Mesenteric fat pad (tissue), 1 donor: ENCODE data around the gene KEL. TPM values are rescaled to one million over a fixed set of nuclear protein-coding genes. Genes with fewer than 3 reads are reported as not detected.
"Not testable (repeated sequence)": the region's sequence is repeated elsewhere in the genome, so short reads cannot be mapped to it uniquely, and the experiment has no call there.

Experiments
- DNase-seq: peaks from one replicate; pipeline ENCODE4 v3.0.0-alpha.2; 2020; ENCODE audit warnings: low spot score
- long read RNA-seq: library from polyadenylated mRNA; unstranded; transcript quantifications from one replicate; pipeline ENCODE4 v2.0.0, GENCODE V29; 2020
- total RNA-seq: library from RNA; stranded (reverse); fragmentation: NEBNext Ultra II Directional; extraction: Animal tissue kit (Norgen Biotek cat#: 25700); gene quantifications from one replicate; pipeline ENCODE4 v1.2.1, GENCODE V29; 2021
- donor health status: DM: yes; HTN: yes; CAD: no.

The KEL gene, protein sequence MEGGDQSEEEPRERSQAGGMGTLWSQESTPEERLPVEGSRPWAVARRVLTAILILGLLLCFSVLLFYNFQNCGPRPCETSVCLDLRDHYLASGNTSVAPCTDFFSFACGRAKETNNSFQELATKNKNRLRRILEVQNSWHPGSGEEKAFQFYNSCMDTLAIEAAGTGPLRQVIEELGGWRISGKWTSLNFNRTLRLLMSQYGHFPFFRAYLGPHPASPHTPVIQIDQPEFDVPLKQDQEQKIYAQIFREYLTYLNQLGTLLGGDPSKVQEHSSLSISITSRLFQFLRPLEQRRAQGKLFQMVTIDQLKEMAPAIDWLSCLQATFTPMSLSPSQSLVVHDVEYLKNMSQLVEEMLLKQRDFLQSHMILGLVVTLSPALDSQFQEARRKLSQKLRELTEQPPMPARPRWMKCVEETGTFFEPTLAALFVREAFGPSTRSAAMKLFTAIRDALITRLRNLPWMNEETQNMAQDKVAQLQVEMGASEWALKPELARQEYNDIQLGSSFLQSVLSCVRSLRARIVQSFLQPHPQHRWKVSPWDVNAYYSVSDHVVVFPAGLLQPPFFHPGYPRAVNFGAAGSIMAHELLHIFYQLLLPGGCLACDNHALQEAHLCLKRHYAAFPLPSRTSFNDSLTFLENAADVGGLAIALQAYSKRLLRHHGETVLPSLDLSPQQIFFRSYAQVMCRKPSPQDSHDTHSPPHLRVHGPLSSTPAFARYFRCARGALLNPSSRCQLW
- total RNA-seq = not detected
- long read RNA-seq = 0 reads

DNA sequence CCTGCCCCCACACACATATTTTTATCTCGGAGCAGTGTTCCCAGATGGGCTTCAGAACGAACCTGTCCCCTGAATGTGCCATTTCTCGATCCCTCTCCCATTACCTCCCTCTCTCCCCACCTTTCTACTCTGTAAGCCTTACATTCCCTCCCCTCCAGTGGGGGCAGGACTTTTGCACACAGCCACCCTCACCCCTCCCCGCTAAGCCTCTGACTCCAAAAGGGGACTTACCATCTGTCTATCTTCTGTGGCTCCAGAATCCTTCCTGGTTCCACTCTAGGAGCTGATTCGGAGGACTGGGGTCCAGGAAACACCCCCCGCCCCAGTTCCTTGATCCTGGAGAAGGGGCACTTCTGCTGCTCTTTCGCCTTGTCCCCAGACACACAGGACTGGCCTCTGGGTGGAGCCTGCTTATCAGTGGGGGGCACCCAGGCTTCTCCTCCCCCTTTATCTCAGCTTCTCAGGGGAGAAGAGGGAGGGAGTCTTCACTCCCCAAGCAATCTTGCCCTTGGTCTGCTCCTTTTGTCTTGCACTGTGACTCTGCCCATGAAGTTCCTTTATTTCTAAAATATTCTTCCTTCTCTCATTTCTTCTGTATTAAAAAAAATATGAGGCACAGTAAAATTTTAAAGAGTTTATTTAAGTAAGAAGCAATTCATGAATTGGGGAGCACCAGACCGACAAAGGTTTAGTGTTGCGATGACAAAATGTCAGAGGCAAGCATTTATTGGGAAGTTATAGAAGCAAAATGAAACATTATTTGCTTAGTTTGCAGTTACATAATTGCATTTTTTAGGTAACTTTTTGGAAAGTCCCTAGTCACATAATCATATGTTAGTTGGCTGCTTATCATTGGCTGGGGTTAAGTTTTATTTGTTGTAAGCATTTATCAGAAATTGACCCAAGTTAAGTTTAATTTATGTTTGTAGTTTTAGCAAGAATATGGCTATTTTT lies at the start of gene KEL:
Gene KEL (minus strand): TSS at position 391 of the 954 bp plus-strand sequence. CDS start 157 bp downstream, at position 234.
- no peak for DNase-seq

DNA sequence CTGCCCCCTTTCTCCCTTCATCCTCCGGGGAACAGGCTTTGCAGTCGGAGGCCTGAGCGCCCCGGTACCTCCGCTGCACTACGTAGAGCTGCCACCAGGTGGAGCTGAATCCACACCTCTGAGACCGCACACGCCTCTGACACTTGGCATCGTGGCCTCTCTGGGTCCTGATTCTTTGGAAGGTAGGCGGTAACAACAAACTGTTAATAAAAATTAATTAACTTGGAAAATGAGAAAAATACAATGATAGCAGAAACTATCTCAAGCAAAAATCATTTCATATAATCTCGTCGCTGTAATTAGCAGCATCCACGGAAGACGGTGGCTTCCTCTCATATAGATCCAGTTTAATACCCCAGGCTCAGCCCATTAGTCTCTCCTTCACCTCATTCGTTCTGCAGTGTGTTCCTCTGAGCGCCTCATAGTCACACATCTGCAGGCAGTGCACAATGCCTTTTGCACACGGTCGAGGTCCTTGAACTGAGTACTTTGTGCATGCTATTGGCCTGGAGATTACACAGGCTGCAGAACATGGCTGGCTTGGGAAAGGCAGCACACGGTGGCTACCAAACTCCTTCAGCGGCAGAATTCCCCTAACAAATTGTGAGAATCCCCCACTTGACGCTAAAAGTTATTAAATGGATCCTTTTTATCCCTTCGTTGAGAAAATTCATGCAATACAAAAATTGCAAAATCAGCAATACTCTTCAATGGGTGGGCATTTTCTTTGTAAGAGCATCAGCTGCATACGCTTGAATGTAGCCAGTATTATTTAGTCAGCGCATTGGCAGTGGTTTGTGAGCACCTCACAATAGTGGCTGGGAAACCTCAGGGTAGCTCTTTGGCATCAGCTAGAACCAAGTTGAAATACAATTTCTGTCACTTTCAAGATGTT lies 46.1 kb upstream of the KEL start:
- DNase-seq = no peak

DNA sequence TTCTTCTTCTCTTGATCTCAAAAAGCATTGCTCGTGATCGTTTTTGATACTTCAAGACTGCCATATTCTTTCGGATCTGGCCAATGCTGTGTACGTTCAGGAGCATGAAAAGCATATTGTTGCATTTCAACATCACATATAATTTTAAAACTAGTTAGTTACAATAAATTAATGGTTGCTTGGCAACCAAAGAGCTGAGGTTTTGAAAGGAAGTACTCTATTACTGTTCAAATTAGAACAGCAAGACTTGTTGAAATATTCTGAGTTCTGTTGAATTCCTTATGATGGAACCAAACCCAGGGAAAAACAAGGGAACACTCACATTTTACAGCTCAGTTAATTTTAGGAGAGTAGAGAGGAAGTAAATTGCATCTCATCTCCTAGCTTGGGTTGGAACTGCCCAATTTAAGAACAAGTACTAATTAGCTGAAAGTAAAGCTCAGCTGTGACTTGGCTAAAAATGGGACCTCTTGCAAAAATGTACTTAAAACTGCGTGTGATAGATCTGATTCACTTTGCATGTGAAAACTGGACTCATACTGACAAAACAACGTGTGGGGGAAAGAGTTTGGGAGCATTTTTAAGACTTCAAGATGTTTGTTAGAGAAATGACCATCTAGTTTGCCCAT lies 43.6 kb upstream of the KEL start:
- no peak for DNase-seq

DNA sequence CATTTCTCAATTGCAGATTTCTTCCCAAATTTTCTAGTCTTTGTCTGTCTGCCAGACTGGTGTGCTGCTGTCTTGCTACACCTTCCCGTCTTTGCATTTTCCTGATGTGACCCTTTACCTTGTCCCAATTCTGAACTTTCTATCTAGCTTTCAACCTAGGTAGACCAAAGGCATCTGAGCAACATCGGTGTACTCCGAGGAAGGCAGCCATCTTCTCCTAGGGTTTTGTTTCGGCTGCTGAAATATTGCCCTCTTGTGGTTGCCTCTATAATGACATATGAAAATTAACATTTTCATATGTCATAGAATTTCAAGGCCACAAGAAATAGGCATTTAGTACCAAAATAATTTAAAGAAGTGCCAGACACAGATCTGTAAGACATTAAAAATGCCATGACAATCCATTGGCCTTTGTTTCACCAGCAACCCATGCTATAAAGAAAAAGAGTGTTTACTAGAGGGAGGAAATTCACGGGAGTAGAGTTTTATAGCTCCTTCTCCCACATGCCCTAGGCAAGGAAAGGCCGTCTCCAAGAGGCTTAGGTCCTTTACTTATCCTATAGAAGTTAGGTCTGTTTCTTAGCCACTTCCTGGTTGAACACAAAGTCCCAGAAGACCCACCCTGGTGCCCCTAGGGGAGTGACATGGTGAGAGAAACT lies 41.4 kb upstream of the KEL start:
- DNase-seq = no peak

DNA sequence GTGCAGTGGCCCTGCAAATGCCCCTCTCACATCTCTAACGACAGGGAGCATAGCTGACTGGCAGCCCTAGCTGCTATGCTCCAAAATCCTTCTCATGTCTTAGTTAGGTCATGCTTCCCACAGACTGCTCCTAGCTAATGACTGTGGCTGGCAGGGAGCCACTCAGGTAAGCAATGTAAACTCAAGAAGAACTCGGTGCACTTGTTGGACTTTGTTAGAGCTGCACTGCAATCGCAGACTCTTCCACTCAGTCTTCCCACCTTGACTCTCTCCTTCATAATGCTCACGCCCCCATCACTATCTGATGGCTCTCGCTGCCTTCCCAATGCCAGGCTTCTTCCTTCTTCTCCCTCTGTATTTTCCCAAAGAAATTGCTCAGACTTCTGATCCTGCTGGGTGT lies 40.7 kb upstream of the KEL start:
- DNase-seq = no peak

DNA sequence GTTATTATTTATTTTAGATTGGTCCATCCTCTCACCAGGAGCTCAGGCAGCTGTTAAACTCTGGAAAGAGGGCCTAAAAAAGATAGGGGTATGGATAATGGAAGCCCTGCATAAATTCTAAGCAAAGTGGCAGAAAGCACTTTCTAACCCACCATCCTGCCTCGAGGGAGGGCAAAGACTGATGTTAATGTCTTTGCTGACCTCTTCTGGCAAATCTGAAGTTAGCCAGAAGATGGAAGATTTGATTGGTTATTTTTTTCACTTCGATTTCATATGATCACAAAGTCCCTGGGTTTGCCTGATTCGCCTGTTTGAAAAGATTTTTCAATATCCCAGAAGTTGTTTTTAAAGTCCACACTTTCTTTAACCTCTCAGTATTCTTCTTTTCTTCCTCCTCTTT lies 39.9 kb upstream of the KEL start:
- no peak for DNase-seq

DNA sequence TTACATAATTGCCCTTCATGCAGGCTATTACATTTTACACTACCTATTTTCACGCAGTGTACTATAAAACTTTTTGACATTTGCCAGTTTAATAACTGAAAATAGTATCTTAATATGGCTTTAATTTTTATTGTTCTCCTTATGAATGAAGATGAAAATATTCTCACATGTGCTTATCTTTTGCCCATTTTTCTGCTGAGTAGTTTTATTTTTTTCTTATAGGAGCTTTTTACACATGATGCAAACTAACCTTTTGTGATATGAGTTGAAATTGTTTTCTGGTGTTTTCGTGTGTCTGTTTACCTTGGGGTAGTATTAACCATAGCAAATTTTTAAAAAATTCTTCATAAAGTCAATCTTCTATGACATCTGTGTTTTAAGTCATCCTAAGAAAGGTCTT lies 38.5 kb upstream of the KEL start:
- no peak for DNase-seq

DNA sequence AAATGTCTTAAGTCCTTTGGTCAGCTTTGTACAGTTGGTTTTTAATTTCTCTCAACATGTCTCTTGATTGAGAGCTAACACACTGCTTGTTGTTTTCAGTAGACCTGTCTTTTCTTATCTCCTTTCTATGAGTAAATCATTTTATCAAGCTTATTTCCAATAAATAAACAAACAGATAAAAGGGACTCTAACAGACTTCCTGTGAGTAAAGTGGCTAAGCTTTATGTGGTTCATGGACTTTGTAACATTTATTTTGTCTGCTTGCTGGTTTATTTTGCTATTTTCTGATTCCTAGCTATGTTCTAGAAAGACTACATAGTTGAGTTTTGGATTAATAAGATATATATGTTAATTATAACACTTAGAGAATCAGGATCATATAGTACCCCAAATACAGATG lies 37.6 kb upstream of the KEL start:
- no peak for DNase-seq

DNA sequence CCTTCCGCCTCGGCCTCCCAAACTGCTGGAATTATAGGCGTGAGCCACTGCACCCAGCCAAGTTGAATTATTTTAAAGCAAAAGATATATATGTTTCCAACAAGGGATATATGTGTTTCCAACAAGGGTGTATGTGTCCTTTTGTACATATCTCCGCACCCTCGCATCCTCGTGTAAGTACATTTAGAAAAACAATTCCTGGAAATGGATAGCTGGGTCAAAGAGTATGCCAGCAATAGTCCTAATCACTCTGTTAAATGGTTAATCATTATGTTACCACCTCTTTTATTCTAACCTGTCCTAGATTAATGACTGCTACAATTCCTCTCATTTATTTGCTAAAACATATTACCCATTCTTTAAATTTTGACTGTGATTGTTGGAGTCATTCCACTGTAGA lies 36.8 kb upstream of the KEL start:
- no peak for DNase-seq

DNA sequence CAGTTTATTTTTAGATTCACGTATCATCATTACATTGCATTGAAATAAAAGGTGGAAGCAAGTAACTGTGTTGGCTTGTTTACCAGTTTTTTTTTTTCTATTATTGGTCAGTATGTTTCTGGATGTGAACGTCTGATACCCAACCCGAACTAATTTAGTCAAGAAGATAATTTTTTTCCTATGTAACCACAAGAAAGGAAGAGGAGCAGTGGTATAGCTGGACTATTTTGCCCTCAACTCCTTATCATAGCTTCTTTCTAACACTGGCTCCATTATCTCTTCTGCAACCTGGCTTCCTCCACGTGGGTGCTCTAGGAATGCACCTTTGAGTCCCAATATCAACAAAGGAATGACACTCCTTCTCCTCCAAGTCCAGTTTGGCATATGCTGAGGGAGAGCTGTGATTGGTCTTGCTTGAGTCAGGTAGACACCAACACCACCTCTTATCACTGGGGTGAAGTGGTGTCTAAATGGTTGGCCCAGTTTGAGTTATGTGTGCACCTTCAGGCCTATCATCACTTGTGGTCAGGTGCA lies 35.4 kb upstream of the KEL start:
- no peak for DNase-seq

DNA sequence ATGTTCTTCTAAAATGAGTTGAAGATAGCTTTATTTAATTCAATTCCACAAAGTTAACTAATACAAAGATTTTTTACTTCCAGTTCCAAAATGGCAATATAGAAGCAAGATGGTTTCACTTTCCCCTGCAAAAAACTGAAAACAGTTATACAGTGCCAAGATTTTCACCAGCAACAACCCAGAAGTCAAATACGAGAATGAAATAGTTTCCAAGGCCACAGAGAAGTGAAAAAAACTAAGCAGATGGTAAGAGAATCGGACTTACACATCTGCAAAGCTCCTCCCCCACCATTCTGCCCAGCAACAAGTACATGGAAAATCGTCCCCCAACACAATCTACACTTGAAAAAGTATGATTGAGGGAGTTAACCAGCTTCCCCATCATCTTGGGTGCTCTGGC lies 30.3 kb upstream of the KEL start:
- no peak for DNase-seq

DNA sequence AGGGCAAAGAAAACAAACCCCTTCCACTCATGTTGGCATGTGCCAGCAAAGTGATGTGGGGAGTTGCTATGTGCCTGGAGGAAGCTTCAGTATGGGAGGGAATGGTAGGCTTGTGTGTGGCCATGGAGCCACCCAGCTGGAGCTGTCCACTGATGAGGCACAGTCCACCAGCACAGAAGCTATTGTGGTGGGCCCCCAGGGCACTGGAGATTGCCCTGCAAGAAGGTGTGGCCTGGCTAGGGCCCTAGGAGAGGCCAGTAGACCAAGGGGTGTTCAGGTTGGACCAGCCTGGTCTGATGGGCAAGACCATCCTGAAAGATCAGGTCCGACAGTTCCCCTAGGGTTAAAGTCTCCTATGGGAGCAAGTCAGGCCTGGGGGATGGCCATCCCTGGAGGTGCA lies 22.1 kb upstream of the KEL start:
- DNase-seq = no peak

DNA sequence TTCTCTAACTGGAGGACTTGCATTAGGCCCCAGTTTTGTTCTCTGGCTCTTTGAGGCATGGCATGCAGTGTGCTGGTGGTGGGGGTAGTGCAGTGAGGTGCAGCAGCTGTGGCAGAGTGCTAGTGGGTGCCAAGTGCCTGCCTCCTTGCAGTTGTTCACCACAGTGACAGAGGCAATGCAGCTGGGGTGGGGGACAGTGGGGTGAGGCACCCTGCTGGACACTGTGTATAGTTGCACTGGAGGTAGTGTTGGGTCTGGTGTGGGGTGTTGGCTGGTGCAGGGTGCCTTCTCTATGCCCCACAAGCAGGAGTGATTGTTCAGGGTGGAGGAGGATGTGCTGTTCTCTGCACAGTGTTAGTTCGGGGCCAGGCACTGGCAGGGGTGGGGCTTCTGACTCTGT lies 21.7 kb upstream of the KEL start:
- DNase-seq = no peak

DNA sequence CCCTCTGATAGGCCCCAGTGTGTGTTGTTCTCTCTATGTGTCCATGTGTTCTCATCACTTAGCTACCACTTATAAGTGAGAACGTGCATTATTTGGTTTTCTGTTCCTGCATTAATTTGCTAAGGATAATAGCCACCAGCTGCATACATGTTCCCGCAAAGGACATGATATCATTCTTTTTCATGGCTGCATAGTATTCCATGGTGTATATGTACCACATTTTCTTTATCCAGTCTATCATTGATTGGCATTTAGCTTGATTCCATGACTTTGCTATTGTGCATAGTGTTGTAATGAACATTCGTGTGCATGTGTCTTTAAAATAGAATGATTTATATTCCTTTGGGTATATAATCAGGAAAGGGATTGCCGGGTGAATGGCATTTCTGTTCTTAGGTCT lies 16.2 kb upstream of the KEL start:
- not testable (repeated sequence) for DNase-seq

DNA sequence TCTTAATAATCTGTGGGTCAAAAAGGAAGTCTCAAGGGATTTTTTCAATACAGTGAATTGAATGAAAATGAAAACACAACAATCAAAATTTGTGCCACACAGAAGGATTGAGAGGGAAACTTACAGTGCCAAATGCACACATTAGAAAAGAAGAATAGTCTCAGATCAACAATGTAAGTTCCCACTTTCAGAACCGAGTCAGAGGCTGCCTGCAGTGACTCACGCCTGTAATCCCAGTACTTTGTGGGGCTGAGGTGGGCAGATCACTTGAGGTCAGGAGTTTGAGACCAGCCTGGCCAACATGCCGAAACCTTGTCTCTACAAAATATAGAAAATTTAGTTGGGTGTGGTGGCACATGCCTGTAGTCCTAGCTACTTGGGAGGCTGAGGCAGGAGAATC lies 12.5 kb upstream of the KEL start:
- no peak for DNase-seq

DNA sequence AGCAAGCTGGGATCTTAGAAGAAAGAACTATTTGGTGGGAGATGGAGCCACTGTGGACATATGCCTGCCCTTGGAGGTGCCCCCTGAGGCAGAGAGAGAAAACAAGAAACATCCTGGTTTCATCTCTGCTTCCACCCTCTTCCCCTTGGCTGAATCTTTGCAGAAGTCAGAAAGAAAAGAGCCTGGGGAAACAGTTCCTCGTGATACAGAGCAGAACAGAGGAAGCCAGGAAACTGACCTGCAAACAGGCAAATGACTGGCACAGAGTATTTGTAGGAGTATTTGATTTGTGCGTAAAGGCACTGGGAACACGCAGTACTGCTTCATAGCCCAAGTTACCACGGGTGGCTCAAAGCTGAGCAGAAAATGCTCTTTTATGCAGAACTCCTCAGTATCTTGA lies 7.0 kb upstream of the KEL start:
- DNase-seq = no peak

DNA sequence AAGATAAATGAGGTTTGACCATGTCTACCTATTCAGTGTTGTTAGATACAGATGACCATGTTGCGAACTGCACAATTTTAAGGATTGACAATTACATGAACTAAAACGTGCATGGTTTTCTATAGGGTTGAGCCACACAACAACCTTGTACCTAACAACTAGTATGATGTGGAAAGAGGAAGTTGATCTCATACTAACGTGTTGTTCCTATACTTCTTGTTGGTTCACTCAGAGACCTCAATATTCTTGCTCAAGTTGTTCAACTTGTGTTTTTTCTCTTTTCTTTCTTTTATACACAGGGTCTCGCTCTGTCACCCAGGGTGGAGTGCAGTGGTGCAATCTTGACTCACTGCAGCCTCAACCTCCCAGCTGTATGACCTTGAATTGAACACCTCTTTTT lies 6.1 kb upstream of the KEL start:
- no peak for DNase-seq

DNA sequence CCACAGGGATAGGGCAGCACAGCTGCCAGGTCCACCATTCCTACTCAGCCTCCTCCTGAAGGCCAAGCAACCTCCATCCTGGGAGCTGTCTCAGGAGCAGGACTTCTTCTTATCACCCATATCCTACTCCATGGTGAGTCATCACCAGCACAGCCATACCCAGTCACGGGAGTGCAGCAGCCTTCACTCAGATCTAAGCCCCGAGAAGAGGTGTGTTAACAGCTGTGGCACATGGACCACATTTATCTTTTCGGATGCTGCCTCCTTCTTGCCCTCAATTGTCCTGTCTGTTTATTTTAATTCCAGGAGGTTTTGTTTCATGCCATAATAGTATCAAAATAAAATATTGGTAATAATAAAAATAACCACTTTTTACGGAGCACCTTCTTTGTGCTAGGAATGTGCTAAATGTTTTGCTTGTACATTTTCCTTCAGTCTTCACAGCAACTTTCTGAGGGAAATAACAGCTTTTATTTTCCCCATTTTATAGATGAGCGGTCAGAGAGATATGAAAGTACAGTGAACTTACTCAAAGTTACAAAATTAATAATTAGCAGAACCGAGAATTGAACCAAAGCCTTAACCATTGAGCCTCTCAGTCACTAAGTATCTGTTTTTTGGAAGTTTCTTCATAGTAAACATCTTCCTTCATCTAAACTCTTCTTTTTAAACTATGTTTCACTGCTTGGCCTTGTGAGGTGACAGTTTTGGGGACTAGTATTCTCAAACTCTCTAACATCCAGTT lies 2.5 kb upstream of the KEL start:
- DNase-seq = no peak

DNA sequence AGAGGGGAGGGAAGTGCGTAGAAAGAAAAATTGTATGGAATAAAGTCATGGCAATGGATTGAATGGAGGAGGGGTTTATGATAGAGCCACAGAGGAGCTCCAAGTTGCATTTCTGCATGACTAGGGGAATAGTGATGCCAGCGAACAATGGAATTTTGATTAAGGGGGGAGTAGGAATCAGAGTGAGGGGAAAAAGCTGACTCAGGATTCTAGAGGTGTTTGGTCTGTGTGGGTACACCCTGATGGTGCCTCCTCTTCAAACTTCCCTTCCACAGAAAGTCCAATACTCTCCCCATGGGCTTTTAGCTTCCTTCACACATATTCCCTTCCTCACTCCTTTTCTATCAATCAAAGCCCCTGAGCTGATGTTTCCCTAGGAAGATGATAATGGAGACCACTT lies 1.8 kb upstream of the KEL start:
- DNase-seq = no peak
